NT2/D1 (cell line): ENCODE data around the gene UTF1.

Experiments used
- DNase-seq: peaks from one replicate; pipeline ENCODE4 v3.0.0-alpha.2; 2011; ENCODE audit warnings: low read depth, low spot score
- H3K27me3 ChIP-seq: 2 replicates; pipeline ENCODE4 v1.6.0; 2011; ENCODE audit warnings: mild to moderate bottlenecking; ENCODE audit not compliant: insufficient read length, insufficient read depth
- H3K36me3 ChIP-seq: 2 replicates; pipeline ENCODE4 v1.6.1; 2011; ENCODE audit warnings: mild to moderate bottlenecking, low read length, mixed read lengths; ENCODE audit not compliant: insufficient read depth, insufficient read length
- H3K4me1 ChIP-seq: 2 replicates; pipeline ENCODE4 v1.5.1; 2011; ENCODE audit not compliant: insufficient read depth, insufficient read length
- H3K4me3 ChIP-seq: 2 replicates; pipeline ENCODE4 v1.5.1; 2011; ENCODE audit warnings: low read depth; ENCODE audit not compliant: insufficient read length
- H3K9ac ChIP-seq: 2 replicates; pipeline ENCODE4 v1.6.0; 2011; ENCODE audit warnings: low read depth; ENCODE audit not compliant: insufficient read length
- H3K9me3 ChIP-seq: 2 replicates; pipeline ENCODE4 v1.5.1; 2011; ENCODE audit warnings: mild to moderate bottlenecking, low read length; ENCODE audit not compliant: insufficient read depth
- SUZ12 ChIP-seq: IDR thresholded peaks from 2 replicates; pipeline ENCODE4 v1.6.1; 2011; ENCODE audit not compliant: insufficient read length, insufficient read depth; ENCODE audit errors: extremely low read depth
- YY1 ChIP-seq: IDR thresholded peaks from 2 replicates; pipeline ENCODE4 v1.6.1; 2011; ENCODE audit not compliant: insufficient read length, insufficient read depth
- ZNF274 ChIP-seq: IDR thresholded peaks from 2 replicates; pipeline ENCODE4 v1.6.1; 2011; ENCODE audit warnings: mild to moderate bottlenecking, low read depth, low read length

UTF1 gene

GRCh38 chr10:133210398-133211140, 19.4 kb upstream of the UTF1 start:
- Histone ChIP-seq H3K36me3 (no peaks in the 10 kb centered on the region), H3K9me3 (no peaks in the 10 kb centered on the region)
- DNase-seq: no peak

GRCh38 chr10:133211141-133211830, 18.7 kb upstream of the UTF1 start:
- H3K4me3 ChIP-seq: no peak overlapping the region
- DNase-seq: no peak
- no peaks in the 10 kb centered on the region for H3K9me3 ChIP-seq
- H3K4me1 ChIP-seq: no peaks in the 10 kb centered on the region
- no peak overlapping the region for H3K9ac ChIP-seq
- H3K27me3 ChIP-seq: no peaks in the 10 kb centered on the region
- TF ChIP-seq YY1: no peak
- no peak for TF ChIP-seq ZNF274
- no peak for TF ChIP-seq SUZ12
- no peaks in the 10 kb centered on the region for H3K36me3 ChIP-seq

More at GRCh38 chr10:133210398-133211140, 19.4 kb upstream of the UTF1 start:
- H3K9ac ChIP-seq: no peak overlapping the region
- H3K27me3 ChIP-seq: no peaks in the 10 kb centered on the region
- H3K4me1 ChIP-seq: no peaks in the 10 kb centered on the region
- TF ChIP-seq ZNF274 (no peak), YY1 (no peak), SUZ12 (no peak)
- H3K4me3 ChIP-seq: no peak overlapping the region

- no peak for DNase-seq
- no peaks in the 10 kb centered on the region for H3K4me1 ChIP-seq
- no peaks in the 10 kb centered on the region for H3K9me3 ChIP-seq
- no peak overlapping the region for H3K4me3 ChIP-seq
- TF ChIP-seq SUZ12: no peak
- no peak for TF ChIP-seq ZNF274
- no peak overlapping the region for H3K9ac ChIP-seq
- no peaks in the 10 kb centered on the region for H3K36me3 ChIP-seq
- no peaks in the 10 kb centered on the region for H3K27me3 ChIP-seq
Measured at GRCh38 chr10:133211959-133212852, 17.8 kb upstream of the UTF1 start.

DNA sequence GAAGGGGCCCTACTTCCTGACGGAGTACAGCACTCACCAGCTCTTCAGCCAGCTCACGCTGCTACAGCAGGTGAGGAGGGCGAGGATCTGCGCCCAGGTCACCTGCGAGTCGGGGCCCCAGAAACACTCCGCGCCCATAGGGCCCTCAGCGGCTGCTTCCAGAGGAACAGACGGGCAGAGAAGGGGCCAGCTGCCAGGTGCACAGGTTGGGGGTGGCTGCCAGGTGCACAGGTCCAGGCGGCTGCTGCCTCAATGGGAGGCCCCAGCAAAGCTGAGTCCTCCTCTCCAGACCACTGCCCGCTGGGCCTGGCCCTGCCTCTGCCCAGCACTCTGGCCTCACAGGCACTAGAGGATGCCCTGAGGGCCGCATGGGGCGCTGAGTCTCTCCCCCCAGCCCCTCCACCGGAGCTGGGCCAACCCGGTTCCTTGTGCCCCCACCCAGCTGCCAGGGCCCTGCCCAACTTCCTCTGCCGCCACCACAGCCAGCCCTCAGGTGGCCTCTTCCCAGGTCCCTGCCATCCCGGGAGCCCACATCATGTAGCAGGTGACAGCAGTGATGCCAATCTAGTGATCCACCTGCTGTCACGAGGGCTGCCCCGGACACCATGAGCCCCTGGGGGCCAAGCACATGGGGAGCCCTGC, 17.0 kb upstream of the UTF1 start:
- H3K9ac ChIP-seq: no peak overlapping the region
- no peaks in the 10 kb centered on the region for H3K4me1 ChIP-seq
- H3K9me3 ChIP-seq: no peaks in the 10 kb centered on the region
- H3K27me3 ChIP-seq: no peaks in the 10 kb centered on the region
- no peaks in the 10 kb centered on the region for H3K36me3 ChIP-seq
- TF ChIP-seq YY1: no peak
- TF ChIP-seq SUZ12: no peak
- TF ChIP-seq ZNF274: no peak
- no peak for DNase-seq
- no peak overlapping the region for H3K4me3 ChIP-seq

DNA sequence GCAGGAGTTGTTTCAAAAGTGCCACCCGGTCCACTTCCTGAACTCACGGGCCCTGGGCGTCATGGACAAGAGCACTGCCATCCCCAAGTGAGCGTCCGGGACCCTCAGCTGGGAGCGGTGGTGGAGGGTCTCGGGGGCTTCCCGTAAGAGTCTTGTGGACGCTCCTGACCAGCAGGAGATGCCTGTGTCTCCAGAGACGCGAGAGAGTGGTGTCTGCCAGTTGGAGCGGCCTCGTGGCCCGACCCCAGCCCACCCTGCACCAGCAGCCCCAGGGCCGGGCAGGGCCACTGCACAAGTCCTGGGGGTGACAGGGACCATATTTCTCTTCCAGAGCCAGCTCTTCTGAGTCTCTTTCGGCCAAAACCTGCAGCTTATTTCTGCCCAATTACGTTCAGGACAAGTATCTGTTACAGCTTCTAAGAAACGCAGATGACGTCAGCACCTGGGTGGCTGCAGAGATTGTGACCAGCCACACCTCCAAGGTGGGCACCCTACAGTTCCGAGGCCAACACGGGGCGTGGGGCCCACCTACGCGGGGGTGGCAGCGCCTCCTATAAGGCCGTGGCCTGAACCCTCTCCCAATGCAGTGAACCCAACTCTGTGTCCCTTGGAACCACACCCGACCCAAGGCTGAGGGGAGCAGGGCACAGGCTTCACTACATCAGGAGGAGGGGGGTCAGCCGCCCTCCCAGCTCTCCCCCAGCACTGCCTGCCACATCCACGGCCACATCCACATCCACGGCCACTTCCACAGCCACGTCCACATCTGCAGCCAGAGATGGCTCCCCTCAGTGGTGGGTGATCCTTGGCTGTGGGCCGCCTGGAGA, 16.2 kb upstream of the UTF1 start:
- no peak for DNase-seq
- Histone ChIP-seq H3K4me1 (no peaks in the 10 kb centered on the region), H3K9me3 (no peaks in the 10 kb centered on the region), H3K27me3 (no peaks in the 10 kb centered on the region), H3K4me3 (no peak overlapping the region), H3K36me3 (no peaks in the 10 kb centered on the region), H3K9ac (no peak overlapping the region)
- TF ChIP-seq YY1 (no peak), SUZ12 (no peak)

DNA sequence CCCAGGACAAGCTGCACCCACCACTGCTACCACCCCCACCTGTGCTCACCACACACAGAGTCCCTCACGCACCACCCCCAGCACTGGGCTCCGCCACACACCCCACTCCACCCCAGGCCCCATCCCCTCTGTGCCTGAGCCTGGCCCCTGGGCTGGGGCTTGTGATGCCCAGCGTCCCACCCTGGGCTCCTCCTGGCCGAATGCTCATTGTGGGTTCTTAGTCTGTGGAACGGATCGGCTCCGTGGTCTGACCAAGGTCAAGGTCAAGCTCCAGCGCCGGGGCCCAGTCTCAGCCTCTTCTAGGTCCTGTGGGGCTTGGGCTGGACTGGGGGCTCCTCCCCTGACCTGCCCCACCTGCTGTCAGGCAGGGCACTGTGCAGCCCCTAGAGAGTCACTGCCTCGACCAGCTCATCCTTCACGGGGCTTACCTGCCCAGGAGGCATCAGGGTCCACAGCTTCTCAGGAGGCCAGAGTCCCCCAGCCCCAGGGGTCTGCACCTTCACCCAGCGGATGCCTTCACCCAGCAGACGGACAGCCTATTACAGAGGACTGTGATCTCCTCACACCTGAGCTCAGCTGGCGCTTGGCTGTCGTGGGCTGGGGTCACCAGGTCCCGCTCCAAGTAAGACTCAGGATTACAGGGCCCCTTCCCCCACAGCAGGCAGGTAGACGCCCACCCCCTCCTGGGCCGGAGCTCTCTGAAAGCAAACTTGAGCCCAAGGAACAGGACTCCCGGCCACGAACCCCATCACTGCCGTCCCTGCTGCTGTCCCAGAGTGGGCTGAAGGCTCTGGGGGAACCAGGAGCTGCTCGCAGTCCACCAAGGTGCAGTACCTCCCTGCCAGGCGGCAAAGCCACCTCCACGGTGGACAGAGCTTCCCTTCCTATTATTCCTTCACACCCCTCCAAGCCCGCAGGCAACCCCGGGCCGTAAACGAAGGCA, 15.3 kb upstream of the UTF1 start:
- no peaks in the 10 kb centered on the region for H3K27me3 ChIP-seq

More for the DNA sequence above, 15.3 kb upstream of the UTF1 start:
- H3K9me3 ChIP-seq: no peaks in the 10 kb centered on the region
- no peak for DNase-seq
- H3K36me3 ChIP-seq: no peaks in the 10 kb centered on the region
- H3K4me3 ChIP-seq: no peak overlapping the region
- no peak overlapping the region for H3K9ac ChIP-seq
- H3K4me1 ChIP-seq: peaks cover 5% of the 10 kb centered on the region
- TF ChIP-seq SUZ12 (no peak), ZNF274 (no peak), YY1 (no peak)
